Keratinocyte (primary cell): ENCODE data around the gene TENT4A. TPM values are rescaled to one million over a fixed set of nuclear protein-coding genes. Genes with fewer than 3 reads are reported as not detected.

Experiments
- DNase-seq: peaks from one replicate; pipeline ENCODE4 v3.0.0-alpha.2; 2011; ENCODE audit warnings: low read depth, missing footprints, low spot score
- FAIRE-seq: peaks from 2 replicates; lab custom pipeline; 2011; peaks lifted over from hg19 to GRCh38; lab: Jason Lieb, UNC
- H2AFZ ChIP-seq: 2 replicates; pipeline ENCODE4 v1.6.0; 2012; ENCODE audit warnings: low read length, control low read depth, inconsistent platforms; ENCODE audit not compliant: control insufficient read depth
- H3K27ac ChIP-seq: 2 replicates; pipeline ENCODE4 v1.5.1; 2011; ENCODE audit warnings: low read length; ENCODE audit not compliant: control insufficient read depth, insufficient read depth
- H3K27me3 ChIP-seq: 3 replicates; pipeline ENCODE4 v1.6.0; 2011; ENCODE audit warnings: low read length; ENCODE audit not compliant: control insufficient read depth, insufficient read depth; ENCODE audit errors: extremely low read depth
- H3K36me3 ChIP-seq, 2 experiments: 2 replicates in 1 of 2; 3 replicates in 1 of 2; pipeline ENCODE4 v1.5.1; 2011; ENCODE audit warnings: low read length in 2 of 2, mild to moderate bottlenecking in 1 of 2; ENCODE audit not compliant: control insufficient read depth in 2 of 2, insufficient read depth in 2 of 2; ENCODE audit errors: extremely low read depth in 1 of 2
- H3K4me1 ChIP-seq: 3 replicates; pipeline ENCODE4 v1.5.1; 2011; ENCODE audit warnings: low read length; ENCODE audit not compliant: control insufficient read depth, insufficient read depth; ENCODE audit errors: extremely low read depth
- H3K4me2 ChIP-seq: 3 replicates; pipeline ENCODE4 v1.6.0; 2011; ENCODE audit warnings: low read depth, low read length; ENCODE audit not compliant: control insufficient read depth, insufficient read depth; ENCODE audit errors: extremely low read depth
- H3K4me3 ChIP-seq, 3 experiments: fragments of 200-600 bp in 1 of 3; sonication (generic) in 1 of 3; 2 replicates in 2 of 3; 3 replicates in 1 of 3; pipeline ENCODE4 v1.5.1; 2011 to 2016; ENCODE audit warnings: low read length in 3 of 3, mild to moderate bottlenecking in 3 of 3, control low read depth in 2 of 3, inconsistent platforms in 1 of 3, low read depth in 1 of 3, mixed read lengths in 1 of 3, mixed run types in 1 of 3, moderate library complexity in 1 of 3; ENCODE audit not compliant: control insufficient read depth in 2 of 3, insufficient read depth in 2 of 3; ENCODE audit errors: extremely low read depth in 1 of 3
- H3K79me2 ChIP-seq: 2 replicates; pipeline ENCODE4 v1.6.0; 2012; ENCODE audit warnings: low read length; ENCODE audit not compliant: control insufficient read depth, insufficient read depth
- H3K9ac ChIP-seq: 3 replicates; pipeline ENCODE4 v1.6.0; 2011; ENCODE audit warnings: low read length; ENCODE audit not compliant: control insufficient read depth, insufficient read depth; ENCODE audit errors: extremely low read depth
- H3K9me1 ChIP-seq: 3 replicates; pipeline ENCODE4 v1.6.0; 2011; ENCODE audit warnings: low read length; ENCODE audit not compliant: control insufficient read depth, insufficient read depth; ENCODE audit errors: extremely low read depth
- H3K9me3 ChIP-seq: 2 replicates; pipeline ENCODE4 v1.5.1; 2012; ENCODE audit warnings: low read depth, low read length; ENCODE audit not compliant: control insufficient read depth
- H4K20me1 ChIP-seq: 3 replicates; pipeline ENCODE4 v1.6.0; 2011; ENCODE audit warnings: low read length; ENCODE audit not compliant: control insufficient read depth, insufficient read depth; ENCODE audit errors: extremely low read depth
- CTCF ChIP-seq, 3 experiments: IDR thresholded peaks in 1 of 3; conservative IDR thresholded peaks in 1 of 3; optimal IDR thresholded peaks in 1 of 3; 2 replicates in 2 of 3; 3 replicates in 1 of 3; pipeline versions ENCODE3 to v1.5.1; 2011; ENCODE audit warnings: low read length in 3 of 3, mild to moderate bottlenecking in 3 of 3, moderate library complexity in 2 of 3, control low read depth in 1 of 3, inconsistent platforms in 1 of 3; ENCODE audit not compliant: insufficient read depth in 2 of 3; ENCODE audit errors: extremely low read depth in 1 of 3
- EZH2 ChIP-seq: IDR thresholded peaks from one replicate; pipeline ENCODE4 v1.6.1; 2012; ENCODE audit warnings: inconsistent platforms, mild to moderate bottlenecking, low read length, moderate library complexity
- dilution Hi-C: fragments of 300-500 bp; cut with MboI; formaldehyde crosslinking; loops from one replicate; pipeline ENCODE4 v1.7.0; 2020; ENCODE audit warnings: low sequenced_read_pairs; ENCODE audit not compliant: extremely low pct_ligation_motif_present
- polyA plus RNA-seq, 5 experiments: library from polyadenylated mRNA; depleted of rRNA in 3 of 5; stranded (reverse) in 3 of 5; stranded (forward) in 1 of 5; unstranded in 1 of 5; fragments of >200 nt; gene quantifications; 1 replicate in 1 of 5; 2 replicates in 3 of 5; 3 replicates in 1 of 5; pipeline versions ENCODE4 v1.2.1 to v1.2.3, GENCODE V29; 2011 to 2012; ENCODE audit warnings: missing spikeins in 2 of 5, low read depth in 1 of 5, low replicate concordance in 1 of 5

TENT4A gene
- polyA plus RNA-seq, 1 donor (not counting 4 experiments of a cell fraction or from before 2014, with no cell fraction given): 5.9 TPM

- FAIRE-seq: no peak
- TF ChIP-seq EZH2: no peak
- no peak for TF ChIP-seq CTCF (optimal IDR thresholded peaks at IDR 0.05 in 1 of 3, IDR thresholded peaks at IDR 0.05 in 1 of 3, conservative IDR thresholded peaks at IDR 0.05 in 1 of 3; ENCODE audit: extremely low read depth in 1 of 3, insufficient read depth in 2 of 3, low read length in 3 of 3)
- dilution Hi-C loops: no loop called here
These were observed 10.6 kb downstream of the TENT4A start for GRCh38 chr5:6723816-6724300.

GRCh38 chr5:6724321-6724929 is 11.2 kb downstream of the TENT4A start:
- peaks cover 3 to 12% of the 10 kb centered on the region in 2 experiments for H3K36me3 ChIP-seq
- H3K27ac ChIP-seq: no peak overlapping the region
- no peaks in the 10 kb centered on the region for H3K9me3 ChIP-seq
- DNase-seq (no peak), FAIRE-seq (no peak)
- H3K27me3 ChIP-seq: no peaks in the 10 kb centered on the region
- TF ChIP-seq EZH2 (no peak), CTCF (optimal IDR thresholded peaks at IDR 0.05 in 1 of 3, IDR thresholded peaks at IDR 0.05 in 1 of 3, conservative IDR thresholded peaks at IDR 0.05 in 1 of 3; ENCODE audit: extremely low read depth in 1 of 3, insufficient read depth in 2 of 3, low read length in 3 of 3) (no peak)
- H3K79me2 ChIP-seq: peaks cover 98% of the 10 kb centered on the region
- H2AFZ ChIP-seq: no peak overlapping the region
- dilution Hi-C loops: no loop called here
- H3K4me3 ChIP-seq: no peak overlapping the region
- H3K4me1 ChIP-seq: no peaks in the 10 kb centered on the region
- H4K20me1 ChIP-seq: peaks cover 20% of the 10 kb centered on the region
- H3K9ac ChIP-seq: no peak overlapping the region
- H3K4me2 ChIP-seq: no peak overlapping the region
- peaks cover 4% of the 10 kb centered on the region for H3K9me1 ChIP-seq

More at GRCh38 chr5:6723816-6724300, 10.6 kb downstream of the TENT4A start:
- H3K36me3 ChIP-seq: peaks cover 4 to 12% of the 10 kb centered on the region in 2 experiments
- no peaks in the 10 kb centered on the region for H3K9me3 ChIP-seq
- H3K27me3 ChIP-seq: no peaks in the 10 kb centered on the region
- H3K4me2 ChIP-seq: no peak overlapping the region
- no peak overlapping the region for H3K27ac ChIP-seq
- H3K79me2 ChIP-seq: peaks cover 98% of the 10 kb centered on the region
- H4K20me1 ChIP-seq: peaks cover 20% of the 10 kb centered on the region
- no peak overlapping the region for H3K9ac ChIP-seq
- no peaks in the 10 kb centered on the region for H3K4me1 ChIP-seq
- H2AFZ ChIP-seq: no peak overlapping the region
- DNase-seq: no peak
- peaks cover 4% of the 10 kb centered on the region for H3K9me1 ChIP-seq
- H3K4me3 ChIP-seq: no peak overlapping the region
